Liver (tissue), 9 donors: ENCODE measurements around the gene SNX13. TPM values are rescaled to one million over a fixed set of nuclear protein-coding genes. Genes with fewer than 3 reads are reported as not detected.

ENCODE experiments used
- DNase-seq: peaks from one replicate; pipeline ENCODE4 v3.0.0-alpha.2; 2017; ENCODE audit warnings: low spot score
- H3K27ac ChIP-seq, 2 donors: one replicate each; pipeline ENCODE4 v1.7.0; 2013; ENCODE audit warnings: inconsistent platforms in 2 of 2, low read length in 2 of 2, control low read depth in 1 of 2, low read depth in 1 of 2, mild to moderate bottlenecking in 1 of 2
- H3K27me3 ChIP-seq, 4 donors: one replicate each; pipeline versions ENCODE4 v1.6.1 to v1.7.0; 2013; ENCODE audit warnings: low read length in 3 of 4, inconsistent platforms in 1 of 4, mild to moderate bottlenecking in 1 of 4, moderate library complexity in 1 of 4; ENCODE audit not compliant: control insufficient read depth in 4 of 4, insufficient read depth in 4 of 4
- H3K36me3 ChIP-seq, 4 donors: one replicate each; pipeline versions ENCODE4 v1.6.1 to v1.7.0; 2013; ENCODE audit warnings: low read length in 3 of 4, mild to moderate bottlenecking in 3 of 4, low read depth in 1 of 4, moderate library complexity in 1 of 4; ENCODE audit not compliant: control insufficient read depth in 4 of 4, insufficient read depth in 3 of 4
- H3K4me1 ChIP-seq, 4 donors: one replicate each; pipeline versions ENCODE4 v1.6.1 to v1.7.0; 2013; ENCODE audit warnings: low read length in 3 of 4, mild to moderate bottlenecking in 3 of 4, moderate library complexity in 1 of 4; ENCODE audit not compliant: control insufficient read depth in 4 of 4, insufficient read depth in 4 of 4
- H3K4me3 ChIP-seq, 3 donors: one replicate each; pipeline versions ENCODE4 v1.6.1 to v1.7.0; 2013; ENCODE audit warnings: low read length in 3 of 3, control low read depth in 1 of 3, low read depth in 1 of 3, mild to moderate bottlenecking in 1 of 3
- H3K9ac ChIP-seq, 2 donors: one replicate each; pipeline ENCODE4 v1.7.0; 2013; ENCODE audit warnings: low read length in 2 of 2, mild to moderate bottlenecking in 2 of 2, moderate library complexity in 2 of 2, control low read depth in 1 of 2, low read depth in 1 of 2
- H3K9me3 ChIP-seq, 4 donors: one replicate each; pipeline versions ENCODE4 v1.6.1 to v1.7.0; 2013; ENCODE audit warnings: low read length in 3 of 4; ENCODE audit not compliant: control insufficient read depth in 4 of 4
- EGR1 ChIP-seq, 2 donors: IDR thresholded peaks; 2 replicates each; pipeline ENCODE4 v1.6.1; 2016 to 2018; ENCODE audit warnings: antibody characterized with exemption in 2 of 2, low read depth in 2 of 2
- FOXA1 ChIP-seq: IDR thresholded peaks from 2 replicates; pipeline ENCODE4 v1.6.1; 2016; ENCODE audit warnings: antibody characterized with exemption
- FOXA2 ChIP-seq: IDR thresholded peaks from 2 replicates; pipeline ENCODE4 v1.6.1; 2016; ENCODE audit warnings: antibody characterized with exemption
- GABPA ChIP-seq, 2 donors: IDR thresholded peaks in 1 of 2; conservative IDR thresholded peaks in 1 of 2; 2 replicates each; pipeline ENCODE4 v1.6.1; 2016; ENCODE audit warnings: antibody characterized with exemption in 2 of 2, mild to moderate bottlenecking in 1 of 2, moderate library complexity in 1 of 2
- HNF4A ChIP-seq, 2 donors: conservative IDR thresholded peaks; 2 replicates each; pipeline ENCODE4 v1.6.1; 2016; ENCODE audit warnings: antibody characterized with exemption in 2 of 2, mild to moderate bottlenecking in 2 of 2
- HNF4G ChIP-seq: IDR thresholded peaks from 2 replicates; pipeline ENCODE4 v1.6.1; 2016; ENCODE audit warnings: antibody characterized with exemption
- JUND ChIP-seq, 2 donors: IDR thresholded peaks; 2 replicates each; pipeline ENCODE4 v1.6.1; 2016; ENCODE audit warnings: antibody characterized with exemption in 2 of 2
- NR2F2 ChIP-seq: IDR thresholded peaks from 2 replicates; pipeline ENCODE4 v1.6.1; 2016; ENCODE audit warnings: antibody characterized with exemption
- RAD21 ChIP-seq, 2 donors: IDR thresholded peaks; 2 replicates each; pipeline ENCODE4 v1.6.1; 2016; ENCODE audit warnings: antibody characterized with exemption in 2 of 2, mild to moderate bottlenecking in 2 of 2
- RXRA ChIP-seq, 2 donors: IDR thresholded peaks; 2 replicates each; pipeline ENCODE4 v1.6.1; 2017 to 2018; ENCODE audit warnings: antibody characterized with exemption in 2 of 2, mild to moderate bottlenecking in 1 of 2
- SP1 ChIP-seq: IDR thresholded peaks from 2 replicates; pipeline ENCODE4 v1.6.1; 2018; ENCODE audit warnings: antibody characterized with exemption, mild to moderate bottlenecking
- TAF1 ChIP-seq: conservative IDR thresholded peaks from 2 replicates; pipeline ENCODE4 v1.6.1; 2016; ENCODE audit warnings: antibody characterized with exemption, mild to moderate bottlenecking
- WGBS: extraction: QIAGEN DNeasy Blood & Tissue Kit; methylation state at CpG from one replicate; pipeline ENCODE4 v1.1.7; 2013; 5-methylcytosine and 5-hydroxymethylcytosine counted together
- polyA plus RNA-seq, 2 donors: library from polyadenylated mRNA; stranded (reverse) in 1 of 2; unstranded in 1 of 2; fragments of 200-250 nt in 1 of 2; fragments of >200 nt in 1 of 2; fragmentation: Nextera tagmentation in 1 of 2; extraction: Ambion mirVana in 1 of 2; gene quantifications; one replicate each; pipeline versions ENCODE4 v1.2.1 to v1.2.3, GENCODE V29; 2013 to 2015
- total RNA-seq, 2 donors: library from RNA; depleted of rRNA; stranded (reverse); fragments of >200 nt; gene quantifications; one replicate each; pipeline ENCODE4 v1.2.3, GENCODE V29; 2014
- TF ChIP-seq, protein P1 (sequence below): IDR thresholded peaks from 2 replicates; pipeline ENCODE4 v1.6.1; 2016; ENCODE audit warnings: antibody characterized with exemption
- TF ChIP-seq, protein P2 (sequence below): fragments of 150-350 bp; IDR thresholded peaks from 2 replicates; pipeline ENCODE4 v1.5.1; 2017; ENCODE audit warnings: improper control_type of control experiment, low read depth, low read length; ENCODE audit not compliant: missing input control
- TF ChIP-seq, protein P3 (sequence below): IDR thresholded peaks from 2 replicates; pipeline ENCODE4 v1.6.1; 2016; ENCODE audit warnings: antibody characterized with exemption
- TF ChIP-seq, protein P4 (sequence below): IDR thresholded peaks from 2 replicates; pipeline ENCODE4 v1.6.1; 2016; ENCODE audit warnings: antibody characterized with exemption
- TF ChIP-seq, protein P5 (sequence below): IDR thresholded peaks from 2 replicates; pipeline ENCODE4 v1.6.1; 2016; ENCODE audit warnings: antibody characterized with exemption, mild to moderate bottlenecking
- donor health status: healthy.
- donor health status: healthy.
- donor health status: healthy.
- donor health status: healthy.
- donor health status: healthy.

Gene SNX13
- total and polyA plus RNA-seq, 4 donors: 5.4 to 28.1 (median 14.0) TPM

DNA sequence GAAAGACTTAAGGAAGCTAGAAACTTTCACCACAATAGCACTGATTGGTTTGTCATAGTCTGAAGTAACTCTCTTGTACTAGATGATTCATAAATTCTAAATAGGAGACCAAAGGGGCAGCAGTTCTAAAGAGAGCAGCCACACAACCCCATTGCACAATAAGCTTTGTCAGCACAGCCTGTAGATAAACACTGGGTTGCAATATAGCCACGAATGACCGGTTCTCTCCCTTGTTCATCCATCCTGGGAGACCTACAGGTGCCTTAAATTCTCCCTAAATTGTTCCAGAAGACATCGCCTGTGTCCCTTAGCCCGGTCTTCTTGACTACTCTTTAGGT, 167.0 kb downstream of the SNX13 start:
- DNase-seq: no peak
- H3K4me1 ChIP-seq: peaks cover 0 to 3% (median 0%) of the 10 kb centered on the region in 4 donors
- no peaks in the 10 kb centered on the region for H3K36me3 ChIP-seq
- H3K27me3 ChIP-seq: no peaks in the 10 kb centered on the region
- H3K4me3 ChIP-seq: no peak overlapping the region
- no peak overlapping the region for H3K27ac ChIP-seq
- no peak overlapping the region for H3K9ac ChIP-seq
- H3K9me3 ChIP-seq: no peaks in the 10 kb centered on the region
- TF ChIP-seq FOXA2: peak; percentile 30
- TF ChIP-seq, protein P1, sequence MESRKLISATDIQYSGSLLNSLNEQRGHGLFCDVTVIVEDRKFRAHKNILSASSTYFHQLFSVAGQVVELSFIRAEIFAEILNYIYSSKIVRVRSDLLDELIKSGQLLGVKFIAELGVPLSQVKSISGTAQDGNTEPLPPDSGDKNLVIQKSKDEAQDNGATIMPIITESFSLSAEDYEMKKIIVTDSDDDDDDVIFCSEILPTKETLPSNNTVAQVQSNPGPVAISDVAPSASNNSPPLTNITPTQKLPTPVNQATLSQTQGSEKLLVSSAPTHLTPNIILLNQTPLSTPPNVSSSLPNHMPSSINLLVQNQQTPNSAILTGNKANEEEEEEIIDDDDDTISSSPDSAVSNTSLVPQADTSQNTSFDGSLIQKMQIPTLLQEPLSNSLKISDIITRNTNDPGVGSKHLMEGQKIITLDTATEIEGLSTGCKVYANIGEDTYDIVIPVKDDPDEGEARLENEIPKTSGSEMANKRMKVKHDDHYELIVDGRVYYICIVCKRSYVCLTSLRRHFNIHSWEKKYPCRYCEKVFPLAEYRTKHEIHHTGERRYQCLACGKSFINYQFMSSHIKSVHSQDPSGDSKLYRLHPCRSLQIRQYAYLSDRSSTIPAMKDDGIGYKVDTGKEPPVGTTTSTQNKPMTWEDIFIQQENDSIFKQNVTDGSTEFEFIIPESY: no peak
- TF ChIP-seq JUND (IDR thresholded peaks at IDR 0.05): peak in 1 of 2 donors; percentile 18
- TF ChIP-seq RAD21 (IDR thresholded peaks at IDR 0.05): peak in 1 of 2 donors; percentile 10
- TF ChIP-seq, protein P2, sequence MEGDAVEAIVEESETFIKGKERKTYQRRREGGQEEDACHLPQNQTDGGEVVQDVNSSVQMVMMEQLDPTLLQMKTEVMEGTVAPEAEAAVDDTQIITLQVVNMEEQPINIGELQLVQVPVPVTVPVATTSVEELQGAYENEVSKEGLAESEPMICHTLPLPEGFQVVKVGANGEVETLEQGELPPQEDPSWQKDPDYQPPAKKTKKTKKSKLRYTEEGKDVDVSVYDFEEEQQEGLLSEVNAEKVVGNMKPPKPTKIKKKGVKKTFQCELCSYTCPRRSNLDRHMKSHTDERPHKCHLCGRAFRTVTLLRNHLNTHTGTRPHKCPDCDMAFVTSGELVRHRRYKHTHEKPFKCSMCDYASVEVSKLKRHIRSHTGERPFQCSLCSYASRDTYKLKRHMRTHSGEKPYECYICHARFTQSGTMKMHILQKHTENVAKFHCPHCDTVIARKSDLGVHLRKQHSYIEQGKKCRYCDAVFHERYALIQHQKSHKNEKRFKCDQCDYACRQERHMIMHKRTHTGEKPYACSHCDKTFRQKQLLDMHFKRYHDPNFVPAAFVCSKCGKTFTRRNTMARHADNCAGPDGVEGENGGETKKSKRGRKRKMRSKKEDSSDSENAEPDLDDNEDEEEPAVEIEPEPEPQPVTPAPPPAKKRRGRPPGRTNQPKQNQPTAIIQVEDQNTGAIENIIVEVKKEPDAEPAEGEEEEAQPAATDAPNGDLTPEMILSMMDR: no peak
- TF ChIP-seq HNF4A (conservative IDR thresholded peaks at IDR 0.05): peak in 1 of 2 donors; percentile 41
- 60% methylated on average over 4 of the region's 4 CpGs for WGBS

DNA sequence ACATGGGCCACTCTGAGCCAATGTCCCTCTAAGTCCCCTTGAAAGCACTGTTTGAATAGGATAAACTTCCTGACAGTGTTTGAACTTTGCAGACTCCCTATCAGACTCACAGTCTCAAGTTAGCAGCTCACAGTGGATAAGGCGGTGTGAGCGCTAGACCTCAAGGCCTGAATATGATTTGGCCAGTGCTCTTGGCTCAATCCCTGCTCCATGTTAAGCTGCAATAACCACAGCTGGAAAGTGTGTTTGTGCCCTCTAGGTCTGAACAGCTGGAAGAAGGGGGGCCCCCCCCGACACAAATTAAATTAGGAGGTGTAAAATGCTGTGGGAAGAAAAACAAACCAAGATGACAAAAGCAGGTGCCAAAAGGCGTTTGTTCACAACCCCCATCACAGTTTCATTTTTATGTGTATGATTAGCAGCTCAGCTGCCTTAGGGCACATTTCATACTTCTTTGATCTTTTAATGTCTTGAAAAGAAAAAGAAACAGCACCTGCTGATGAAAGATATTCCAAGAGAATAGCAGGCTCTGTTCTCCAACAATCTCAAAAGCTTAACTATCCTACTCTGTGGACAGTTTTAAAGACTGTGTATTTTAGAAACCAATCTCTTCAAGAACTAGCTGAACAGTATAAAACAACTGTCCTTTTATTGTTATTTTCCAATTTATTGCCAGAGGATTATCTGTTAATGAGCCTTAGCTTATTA, 167.6 kb downstream of the SNX13 start:
- Histone ChIP-seq H3K4me3 (no peak overlapping the region), H3K4me1 (peaks cover 0 to 3% (median 0%) of the 10 kb centered on the region in 4 donors), H3K27me3 (no peaks in the 10 kb centered on the region), H3K36me3 (no peaks in the 10 kb centered on the region), H3K9ac (no peak overlapping the region), H3K9me3 (no peaks in the 10 kb centered on the region), H3K27ac (no peak overlapping the region)
- TF ChIP-seq HNF4A (conservative IDR thresholded peaks at IDR 0.05) (no peak), SP1 (no peak)
- no peak for DNase-seq
- 62% methylated on average over 4 of the region's 4 CpGs for WGBS

DNA sequence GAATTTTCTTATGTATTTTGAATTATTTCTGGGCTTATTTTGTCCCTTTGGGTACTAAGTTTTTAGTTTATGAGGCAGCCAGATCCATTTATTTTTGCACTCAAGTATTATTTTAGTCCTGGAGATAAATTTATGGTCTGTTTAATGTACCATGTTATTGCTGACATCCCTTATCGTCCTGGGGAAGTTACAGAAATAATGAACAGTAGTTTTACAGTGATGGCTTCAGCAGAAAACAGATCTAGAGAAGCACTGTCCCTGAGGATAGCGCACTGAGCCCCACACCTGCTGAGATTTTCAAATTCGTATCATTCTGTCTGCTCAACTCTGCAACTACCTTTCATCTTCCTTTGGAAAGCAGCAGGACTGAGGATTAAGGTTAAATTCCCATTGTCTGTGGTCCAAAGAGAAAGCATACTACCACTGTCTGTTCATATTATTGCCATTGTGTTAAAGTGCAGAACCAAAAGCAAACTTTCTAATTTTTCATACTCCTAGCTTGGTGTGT, 168.3 kb downstream of the SNX13 start:
- 73% methylated on average over 3 of the region's 3 CpGs for WGBS
- TF ChIP-seq NR2F2 (no peak), FOXA1 (no peak), HNF4G (no peak), JUND (IDR thresholded peaks at IDR 0.05) (no peak), EGR1 (IDR thresholded peaks at IDR 0.05; ENCODE audit: low read depth in 2 of 2) (no peak), SP1 (no peak), GABPA (IDR thresholded peaks at IDR 0.05 in 1 of 2, conservative IDR thresholded peaks at IDR 0.05 in 1 of 2) (no peak), RAD21 (IDR thresholded peaks at IDR 0.05) (no peak), TAF1 (no peak), HNF4A (conservative IDR thresholded peaks at IDR 0.05) (no peak), FOXA2 (no peak), RXRA (IDR thresholded peaks at IDR 0.05) (no peak)
- TF ChIP-seq, protein P2: no peak
- TF ChIP-seq, protein P3, sequence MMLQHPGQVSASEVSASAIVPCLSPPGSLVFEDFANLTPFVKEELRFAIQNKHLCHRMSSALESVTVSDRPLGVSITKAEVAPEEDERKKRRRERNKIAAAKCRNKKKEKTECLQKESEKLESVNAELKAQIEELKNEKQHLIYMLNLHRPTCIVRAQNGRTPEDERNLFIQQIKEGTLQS: no peak
- TF ChIP-seq, protein P4, sequence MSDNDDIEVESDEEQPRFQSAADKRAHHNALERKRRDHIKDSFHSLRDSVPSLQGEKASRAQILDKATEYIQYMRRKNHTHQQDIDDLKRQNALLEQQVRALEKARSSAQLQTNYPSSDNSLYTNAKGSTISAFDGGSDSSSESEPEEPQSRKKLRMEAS: no peak
- TF ChIP-seq, protein P5, sequence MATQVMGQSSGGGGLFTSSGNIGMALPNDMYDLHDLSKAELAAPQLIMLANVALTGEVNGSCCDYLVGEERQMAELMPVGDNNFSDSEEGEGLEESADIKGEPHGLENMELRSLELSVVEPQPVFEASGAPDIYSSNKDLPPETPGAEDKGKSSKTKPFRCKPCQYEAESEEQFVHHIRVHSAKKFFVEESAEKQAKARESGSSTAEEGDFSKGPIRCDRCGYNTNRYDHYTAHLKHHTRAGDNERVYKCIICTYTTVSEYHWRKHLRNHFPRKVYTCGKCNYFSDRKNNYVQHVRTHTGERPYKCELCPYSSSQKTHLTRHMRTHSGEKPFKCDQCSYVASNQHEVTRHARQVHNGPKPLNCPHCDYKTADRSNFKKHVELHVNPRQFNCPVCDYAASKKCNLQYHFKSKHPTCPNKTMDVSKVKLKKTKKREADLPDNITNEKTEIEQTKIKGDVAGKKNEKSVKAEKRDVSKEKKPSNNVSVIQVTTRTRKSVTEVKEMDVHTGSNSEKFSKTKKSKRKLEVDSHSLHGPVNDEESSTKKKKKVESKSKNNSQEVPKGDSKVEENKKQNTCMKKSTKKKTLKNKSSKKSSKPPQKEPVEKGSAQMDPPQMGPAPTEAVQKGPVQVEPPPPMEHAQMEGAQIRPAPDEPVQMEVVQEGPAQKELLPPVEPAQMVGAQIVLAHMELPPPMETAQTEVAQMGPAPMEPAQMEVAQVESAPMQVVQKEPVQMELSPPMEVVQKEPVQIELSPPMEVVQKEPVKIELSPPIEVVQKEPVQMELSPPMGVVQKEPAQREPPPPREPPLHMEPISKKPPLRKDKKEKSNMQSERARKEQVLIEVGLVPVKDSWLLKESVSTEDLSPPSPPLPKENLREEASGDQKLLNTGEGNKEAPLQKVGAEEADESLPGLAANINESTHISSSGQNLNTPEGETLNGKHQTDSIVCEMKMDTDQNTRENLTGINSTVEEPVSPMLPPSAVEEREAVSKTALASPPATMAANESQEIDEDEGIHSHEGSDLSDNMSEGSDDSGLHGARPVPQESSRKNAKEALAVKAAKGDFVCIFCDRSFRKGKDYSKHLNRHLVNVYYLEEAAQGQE: no peak

More for the DNA sequence above, 168.3 kb downstream of the SNX13 start:
- H3K9me3 ChIP-seq: no peaks in the 10 kb centered on the region
- no peak for DNase-seq
- no peaks in the 10 kb centered on the region for H3K36me3 ChIP-seq
- no peak overlapping the region for H3K9ac ChIP-seq
- H3K27me3 ChIP-seq: no peaks in the 10 kb centered on the region
- H3K27ac ChIP-seq: no peak overlapping the region
- no peak overlapping the region for H3K4me3 ChIP-seq
- H3K4me1 ChIP-seq: peaks cover 0 to 3% (median 0%) of the 10 kb centered on the region in 4 donors
